H54 (cell line): ENCODE measurements around the gene MESD.

Experiments used
- DNase-seq: peaks from one replicate; pipeline ENCODE4 v3.0.0; 2011; ENCODE audit warnings: low spot score, mixed read lengths; ENCODE audit not compliant: insufficient read length
- FAIRE-seq: peaks from 3 replicates; lab custom pipeline; 2011; peaks lifted over from hg19 to GRCh38; lab: Jason Lieb, UNC
- POLR2A ChIP-seq: IDR thresholded peaks from 2 replicates; pipeline ENCODE4 v1.6.1; 2011; ENCODE audit warnings: low read depth, mild to moderate bottlenecking, low read length

Gene MESD

DNA sequence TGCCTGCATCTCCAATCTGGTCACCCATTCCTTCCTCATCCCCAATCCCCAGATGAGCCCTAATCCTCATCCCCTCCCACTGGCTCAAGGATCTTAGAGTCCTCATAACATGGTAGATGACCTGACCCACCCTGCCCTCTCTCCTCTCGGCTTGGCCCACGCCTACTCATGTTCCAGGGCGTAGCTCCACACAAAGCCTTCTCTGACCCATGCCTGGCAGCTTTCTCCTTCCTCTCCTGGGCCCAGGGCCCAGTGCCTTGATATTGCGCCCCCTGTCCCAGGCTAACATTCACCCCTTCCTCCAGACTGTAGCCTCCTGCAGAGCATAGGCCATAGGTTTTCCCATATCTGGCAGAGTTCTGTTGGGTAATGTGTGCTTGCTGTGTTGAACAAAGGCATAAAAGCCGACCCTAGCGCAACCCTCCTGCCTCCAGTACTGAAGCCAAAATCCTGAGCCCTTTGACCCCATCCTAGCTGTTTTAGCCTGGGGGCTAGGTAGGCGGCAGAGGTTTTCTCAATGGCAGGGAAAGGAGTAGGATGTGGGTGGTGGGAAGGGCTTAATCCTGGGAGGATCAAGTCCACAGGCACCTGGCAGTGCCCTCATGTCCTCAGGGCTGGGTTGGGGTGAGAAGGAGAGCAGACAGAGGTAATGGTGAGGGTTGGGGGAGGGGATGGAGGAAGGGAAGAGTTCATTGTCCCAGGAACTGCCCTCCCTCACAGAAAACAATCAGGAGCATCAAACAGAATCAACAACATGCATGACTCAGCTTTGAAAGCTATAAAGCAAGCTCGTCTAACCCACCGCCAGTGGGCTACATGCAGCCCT, 35.5 kb downstream of the MESD start:
- no peak for FAIRE-seq
- no peak for TF ChIP-seq POLR2A

GRCh38 chr15:80953001-80953952, 36.3 kb downstream of the MESD start:
- FAIRE-seq: no peak
- DNase-seq: no peak

More for the DNA sequence above, 35.5 kb downstream of the MESD start:
- no peak for DNase-seq

DNA sequence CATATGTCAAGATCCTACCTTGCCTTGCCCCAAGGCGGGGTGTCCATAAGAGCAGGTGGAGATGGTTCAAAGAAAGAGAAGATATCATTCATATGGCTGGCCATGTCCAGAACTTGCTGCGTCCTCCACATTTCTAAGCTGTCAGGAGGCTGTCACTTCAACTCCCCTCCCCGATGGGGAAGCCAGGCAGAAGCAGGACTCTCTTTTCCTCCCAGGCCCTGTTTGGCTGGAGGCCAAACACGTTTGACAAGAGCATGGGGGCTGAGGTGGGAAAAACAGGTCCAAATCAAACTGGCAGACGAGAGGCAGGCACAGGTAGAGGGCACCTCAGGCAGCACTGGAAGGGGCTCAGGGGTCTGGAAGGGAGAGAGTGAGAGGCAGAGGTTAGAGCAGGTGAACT, 37.7 kb downstream of the MESD start:
- no peak for TF ChIP-seq POLR2A
- no peak for FAIRE-seq
- no peak for DNase-seq

More at GRCh38 chr15:80953001-80953952, 36.3 kb downstream of the MESD start:
- no peak for TF ChIP-seq POLR2A

DNA sequence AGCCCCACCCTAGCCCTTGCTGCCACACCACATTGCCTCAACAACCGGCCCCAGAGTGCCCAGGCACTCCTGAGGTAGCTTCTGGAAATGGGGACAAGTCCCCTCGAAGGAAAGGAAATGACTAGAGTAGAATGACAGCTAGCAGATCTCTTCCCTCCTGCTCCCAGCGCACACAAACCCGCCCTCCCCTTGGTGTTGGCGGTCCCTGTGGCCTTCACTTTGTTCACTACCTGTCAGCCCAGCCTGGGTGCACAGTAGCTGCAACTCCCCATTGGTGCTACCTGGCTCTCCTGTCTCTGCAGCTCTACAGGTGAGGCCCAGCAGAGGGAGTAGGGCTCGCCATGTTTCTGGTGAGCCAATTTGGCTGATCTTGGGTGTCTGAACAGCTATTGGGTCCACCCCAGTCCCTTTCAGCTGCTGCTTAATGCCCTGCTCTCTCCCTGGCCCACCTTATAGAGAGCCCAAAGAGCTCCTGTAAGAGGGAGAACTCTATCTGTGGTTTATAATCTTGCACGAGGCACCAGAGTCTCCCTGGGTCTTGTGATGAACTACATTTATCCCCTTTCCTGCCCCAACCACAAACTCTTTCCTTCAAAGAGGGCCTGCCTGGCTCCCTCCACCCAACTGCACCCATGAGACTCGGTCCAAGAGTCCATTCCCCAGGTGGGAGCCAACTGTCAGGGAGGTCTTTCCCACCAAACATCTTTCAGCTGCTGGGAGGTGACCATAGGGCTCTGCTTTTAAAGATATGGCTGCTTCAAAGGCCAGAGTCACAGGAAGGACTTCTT, 39.1 kb downstream of the MESD start:
- TF ChIP-seq POLR2A: no peak
- DNase-seq (no peak), FAIRE-seq (no peak)

- DNase-seq (no peak), FAIRE-seq (no peak)
- TF ChIP-seq POLR2A: no peak
Measured at GRCh38 chr15:80949756-80950155, 39.9 kb downstream of the MESD start.

- FAIRE-seq (no peak), DNase-seq (no peak)
- no peak for TF ChIP-seq POLR2A
Measured at GRCh38 chr15:80948651-80949292, 40.8 kb downstream of the MESD start.

DNA sequence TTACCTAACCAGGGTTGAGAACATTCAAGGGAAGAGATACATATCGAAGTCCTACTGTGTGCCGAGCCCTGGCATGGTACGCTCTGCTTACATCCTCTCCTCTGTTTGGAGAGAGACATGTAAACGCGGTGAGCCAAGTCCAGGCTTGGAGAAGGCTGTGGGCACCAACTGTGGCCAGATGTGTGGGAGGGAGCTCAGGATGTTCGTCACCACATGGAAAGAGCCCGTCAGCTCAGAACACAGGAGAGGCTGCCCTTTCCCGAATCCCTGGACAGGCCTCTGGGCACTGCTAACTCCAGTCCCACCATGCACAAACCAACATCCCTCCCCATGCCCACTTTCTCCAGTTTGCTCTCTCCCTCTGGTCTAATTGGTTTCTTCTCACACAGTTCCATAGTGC, 43.0 kb downstream of the MESD start:
- FAIRE-seq (no peak), DNase-seq (no peak)
- TF ChIP-seq POLR2A: no peak

DNA sequence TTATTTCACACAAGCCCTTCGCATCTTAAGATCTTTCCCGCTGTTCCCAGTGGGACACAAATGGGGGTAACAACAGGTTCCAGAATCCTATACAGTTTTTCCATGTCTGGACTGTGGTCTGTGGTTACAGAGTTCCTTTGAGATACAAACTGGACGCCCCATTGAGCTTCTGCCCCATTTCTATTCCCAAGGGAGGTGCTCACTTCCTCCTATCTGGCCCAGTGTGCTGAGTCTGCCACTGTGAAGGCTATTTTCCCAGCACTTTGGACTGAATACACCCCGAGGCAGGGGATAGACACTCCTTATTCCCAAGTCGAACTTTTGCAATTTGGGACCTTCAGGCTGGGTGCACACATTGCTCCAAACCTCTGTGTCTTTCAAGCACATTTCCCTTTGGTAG, 44.0 kb downstream of the MESD start:
- DNase-seq (no peak), FAIRE-seq (no peak)
- no peak for TF ChIP-seq POLR2A

DNA sequence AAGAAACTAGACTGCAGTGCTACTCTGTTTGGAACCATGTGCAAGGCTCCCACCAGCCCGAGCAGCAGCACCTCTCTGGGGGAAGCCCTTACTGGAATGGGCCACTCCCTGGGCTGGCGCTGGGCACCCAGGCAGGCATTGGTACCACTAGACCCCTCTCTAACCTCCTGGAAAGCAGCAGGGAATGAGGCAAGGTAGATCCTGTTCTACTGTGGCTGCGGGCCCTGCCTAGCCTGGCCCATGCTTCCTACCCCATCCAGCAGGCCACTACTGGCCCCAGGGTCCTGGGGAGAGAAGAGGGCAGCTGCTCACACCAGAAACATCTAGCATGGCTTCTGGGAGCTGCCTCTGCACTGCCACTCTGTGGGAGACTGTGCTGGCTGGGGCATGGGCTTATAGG, 44.8 kb downstream of the MESD start:
- TF ChIP-seq POLR2A: no peak

GRCh38 chr15:80942746-80943565, 46.7 kb downstream of the MESD start:
- TF ChIP-seq POLR2A: no peak
- no peak for FAIRE-seq
- no peak for DNase-seq

More for the DNA sequence above, 44.8 kb downstream of the MESD start:
- no peak for DNase-seq
- FAIRE-seq: no peak

- DNase-seq (no peak), FAIRE-seq (no peak)
- no peak for TF ChIP-seq POLR2A
Measured at GRCh38 chr15:80942266-80942665, 47.4 kb downstream of the MESD start.

- DNase-seq: no peak
- no peak for FAIRE-seq
- TF ChIP-seq POLR2A: no peak
Measured at GRCh38 chr15:80940851-80941250, 48.8 kb downstream of the MESD start.
